CD4-positive, alpha-beta T cell (primary cell): Measurements from ENCODE around the gene OPN4. TPM values are rescaled to one million over a fixed set of nuclear protein-coding genes. Genes with fewer than 3 reads are reported as not detected.

Source experiments
- ATAC-seq: fragments of 200-7000 bp; cut with Tn5 transposase; one replicate; pipeline ENCODE4 v1.10.0; 2022; ENCODE audit warnings: mild to moderate bottlenecking; ENCODE audit not compliant: poor library complexity
- CTCF ChIA-PET: fragments of 350-600 bp; sonication (Branson Sonifier 250); formaldehyde crosslinking; loops from one replicate; lab custom pipeline; 2021; ENCODE audit warnings: antibody characterized with exemption, inconsistent platforms; lab: Charles Lee
- POLR2A ChIA-PET: fragments of 350-600 bp; sonication (Branson Sonifier 250); formaldehyde crosslinking; loops from one replicate; lab custom pipeline; 2021; ENCODE audit warnings: antibody characterized with exemption, inconsistent platforms; lab: Charles Lee
- DNase-seq, 14 experiments: peaks; one replicate each; pipeline ENCODE4 v3.0.0-alpha.2; 2013 to 2020; ENCODE audit warnings: mixed read lengths in 2 of 14
- H3K27ac ChIP-seq, 2 donors: one replicate each; pipeline versions ENCODE4 v1.5.1 to v1.7.0; 2013; ENCODE audit warnings: low read length in 2 of 2, low read depth in 1 of 2, mild to moderate bottlenecking in 1 of 2
- H3K27me3 ChIP-seq, 2 experiments: 1 replicate in 1 of 2; 2 replicates in 1 of 2; pipeline versions ENCODE4 v1.6.1 to v1.7.0; 2013; ENCODE audit warnings: low read length in 2 of 2, control low read depth in 1 of 2, mild to moderate bottlenecking in 1 of 2, moderate library complexity in 1 of 2; ENCODE audit not compliant: insufficient read depth in 2 of 2, control insufficient read depth in 1 of 2
- H3K36me3 ChIP-seq: one replicate; pipeline ENCODE4 v1.6.1; 2013; ENCODE audit warnings: low read length, control low read depth; ENCODE audit not compliant: insufficient read depth
- H3K4me1 ChIP-seq: one replicate; pipeline ENCODE4 v1.6.1; 2013; ENCODE audit warnings: low read length, control low read depth; ENCODE audit not compliant: insufficient read depth
- H3K4me3 ChIP-seq: one replicate; pipeline ENCODE4 v1.5.1; 2013; ENCODE audit warnings: mild to moderate bottlenecking, low read length, moderate library complexity
- H3K9me3 ChIP-seq, 2 experiments: 1 replicate in 1 of 2; 2 replicates in 1 of 2; pipeline versions ENCODE4 v1.6.1 to v1.7.0; 2013; ENCODE audit warnings: low read length in 2 of 2, mild to moderate bottlenecking in 2 of 2, control low read depth in 1 of 2, moderate library complexity in 1 of 2; ENCODE audit not compliant: control insufficient read depth in 1 of 2, insufficient read depth in 1 of 2
- H3K27ac Mint-ChIP-seq: one replicate; pipeline ENCODE4 v1.8.0; 2020; ENCODE audit warnings: mixed read lengths
- H3K27me3 Mint-ChIP-seq: one replicate; pipeline ENCODE4 v1.8.0; 2021; ENCODE audit warnings: mixed read lengths
- H3K36me3 Mint-ChIP-seq: one replicate; pipeline ENCODE4 v1.8.0; 2021; ENCODE audit warnings: low read depth, mixed read lengths
- H3K4me1 Mint-ChIP-seq: one replicate; pipeline ENCODE4 v1.8.0; 2021; ENCODE audit warnings: low read depth, mixed read lengths
- H3K4me3 Mint-ChIP-seq: one replicate; pipeline ENCODE4 v1.8.0; 2020; ENCODE audit warnings: mild to moderate bottlenecking, mixed read lengths
- H3K9me3 Mint-ChIP-seq: one replicate; pipeline ENCODE4 v1.8.0; 2020; ENCODE audit warnings: mixed read lengths
- CTCF ChIP-seq: fragments of 200-600 bp; IDR thresholded peaks from one replicate; pipeline ENCODE4 v1.8.0; 2022; ENCODE audit warnings: antibody characterized with exemption, mild to moderate bottlenecking
- intact Hi-C, 2 experiments: fragments of 100-400 bp; cut with DNase I in 1 of 2; cut with micrococcal nuclease in 1 of 2; formaldehyde crosslinking; loops; one replicate each; pipeline versions ENCODE4 v1.15.1 to v1.9.0; 2023 to 2025; cut with DNase I, micrococcal nuclease
- total RNA-seq, 174 experiments: library from RNA in 2 of 174; stranded (reverse) in 2 of 174; gene quantifications; one replicate each; pipeline ENCODE4 v1.2.3 and lab custom pipeline; 2021 to 2026

The OPN4 gene
- total RNA-seq, 2 experiments from 2014 or later, result not detected

DNA sequence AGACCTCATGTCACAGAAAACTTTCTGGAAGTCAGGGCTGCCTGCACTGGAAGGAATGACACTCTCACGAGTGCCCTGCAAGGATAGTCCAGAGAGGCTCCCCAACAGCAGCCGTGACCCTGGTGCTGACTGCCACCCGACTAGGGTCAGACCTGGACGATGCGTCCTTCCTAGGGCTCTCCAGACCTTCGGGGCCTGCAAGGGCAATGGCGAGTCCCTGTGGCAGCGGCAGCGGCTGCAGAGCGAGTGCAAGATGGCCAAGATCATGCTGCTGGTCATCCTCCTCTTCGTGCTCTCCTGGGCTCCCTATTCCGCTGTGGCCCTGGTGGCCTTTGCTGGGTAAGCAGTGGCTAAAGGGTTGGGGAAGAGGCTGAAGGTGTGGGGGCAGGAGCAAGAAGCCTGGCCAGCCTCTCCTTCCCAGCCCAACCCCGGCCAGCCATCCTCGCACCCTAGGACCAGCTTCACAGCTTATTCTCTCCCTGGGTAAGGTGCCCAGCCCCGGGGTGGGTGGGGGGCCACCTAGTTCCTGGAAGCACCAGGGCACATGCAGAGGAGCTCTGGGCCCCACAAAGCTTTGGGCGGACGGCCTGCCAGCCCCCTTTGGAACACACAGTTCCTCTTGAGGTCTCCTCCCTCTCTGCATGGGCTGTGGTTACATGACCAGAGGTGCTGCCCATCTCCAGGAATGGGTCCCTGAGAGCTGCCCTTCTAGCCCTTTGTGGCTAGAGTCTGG is 5.5 kb downstream of the OPN4 start:
- H3K4me3 ChIP-seq, result no peak overlapping the region
- H3K9me3 ChIP-seq, result no peaks in the 10 kb centered on the region
- no peaks in the 10 kb centered on the region for H3K27me3 ChIP-seq
- no peaks in the 10 kb centered on the region for H3K36me3 ChIP-seq
- no peak overlapping the region for H3K27ac ChIP-seq
- DNase-seq (no peak), ATAC-seq (no peak)
- Mint-ChIP-seq H3K27ac (no peak overlapping the region), H3K9me3 (no peaks in the 10 kb centered on the region), H3K36me3 (no peaks in the 10 kb centered on the region), H3K4me1 (no peaks in the 10 kb centered on the region), H3K27me3 (no peaks in the 10 kb centered on the region), H3K4me3 (no peak overlapping the region)
- H3K4me1 ChIP-seq, result no peaks in the 10 kb centered on the region
- intact Hi-C loops, result no loop called here
- ChIA-PET CTCF (no interaction called here), POLR2A (no interaction called here)
- no peak for TF ChIP-seq CTCF

DNA sequence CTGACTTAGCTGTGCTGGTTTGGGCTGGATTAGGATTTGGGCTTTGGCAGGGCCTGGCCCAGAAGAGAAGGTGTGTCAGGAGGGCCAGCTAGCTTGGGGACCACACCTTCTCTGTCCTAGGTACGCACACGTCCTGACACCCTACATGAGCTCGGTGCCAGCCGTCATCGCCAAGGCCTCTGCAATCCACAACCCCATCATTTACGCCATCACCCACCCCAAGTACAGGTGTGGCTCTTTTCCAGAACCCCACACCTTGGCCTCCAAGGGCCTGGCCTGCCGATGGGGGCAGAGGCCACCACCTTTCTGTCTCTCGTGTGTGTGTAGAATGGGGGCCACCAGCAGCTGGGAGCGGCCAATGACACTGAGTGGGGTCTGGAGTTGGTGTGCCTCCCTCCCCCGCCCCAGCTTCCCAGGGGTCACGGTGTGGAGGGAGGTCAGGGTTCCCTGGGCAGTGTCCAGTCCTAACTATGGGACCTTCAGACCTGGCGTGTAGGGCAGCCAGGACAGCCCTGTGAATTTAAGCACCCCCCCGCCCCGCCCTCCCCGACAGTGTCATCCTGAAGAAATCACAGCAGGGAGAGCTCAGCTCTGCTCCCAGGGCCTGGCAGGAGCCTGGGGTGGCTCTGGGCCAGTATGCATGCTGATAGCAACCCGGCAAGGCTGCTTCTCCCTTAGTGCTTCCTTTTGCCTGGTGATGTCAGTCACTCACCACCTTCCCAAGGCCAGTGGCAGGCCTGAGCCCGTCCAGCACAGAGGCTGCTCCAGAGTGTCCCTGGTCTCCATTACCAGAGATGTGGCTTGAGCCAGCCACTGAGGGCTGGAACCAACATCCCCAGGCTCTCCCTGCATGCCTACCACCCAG is 7.0 kb downstream of the OPN4 start:
- CTCF ChIA-PET, result no interaction called here
- Mint-ChIP-seq H3K4me1 (no peaks in the 10 kb centered on the region), H3K9me3 (no peaks in the 10 kb centered on the region), H3K27me3 (no peaks in the 10 kb centered on the region), H3K36me3 (no peaks in the 10 kb centered on the region), H3K4me3 (no peak overlapping the region), H3K27ac (no peak overlapping the region)
- H3K27ac ChIP-seq, result no peak overlapping the region
- intact Hi-C loops, result no loop called here
- H3K4me1 ChIP-seq, result no peaks in the 10 kb centered on the region
- DNase-seq (no peak), ATAC-seq (no peak)
- no peak for TF ChIP-seq CTCF
- POLR2A ChIA-PET, result no interaction called here
- H3K36me3 ChIP-seq, result no peaks in the 10 kb centered on the region
- no peaks in the 10 kb centered on the region for H3K9me3 ChIP-seq
- H3K27me3 ChIP-seq, result no peaks in the 10 kb centered on the region
- no peak overlapping the region for H3K4me3 ChIP-seq

DNA sequence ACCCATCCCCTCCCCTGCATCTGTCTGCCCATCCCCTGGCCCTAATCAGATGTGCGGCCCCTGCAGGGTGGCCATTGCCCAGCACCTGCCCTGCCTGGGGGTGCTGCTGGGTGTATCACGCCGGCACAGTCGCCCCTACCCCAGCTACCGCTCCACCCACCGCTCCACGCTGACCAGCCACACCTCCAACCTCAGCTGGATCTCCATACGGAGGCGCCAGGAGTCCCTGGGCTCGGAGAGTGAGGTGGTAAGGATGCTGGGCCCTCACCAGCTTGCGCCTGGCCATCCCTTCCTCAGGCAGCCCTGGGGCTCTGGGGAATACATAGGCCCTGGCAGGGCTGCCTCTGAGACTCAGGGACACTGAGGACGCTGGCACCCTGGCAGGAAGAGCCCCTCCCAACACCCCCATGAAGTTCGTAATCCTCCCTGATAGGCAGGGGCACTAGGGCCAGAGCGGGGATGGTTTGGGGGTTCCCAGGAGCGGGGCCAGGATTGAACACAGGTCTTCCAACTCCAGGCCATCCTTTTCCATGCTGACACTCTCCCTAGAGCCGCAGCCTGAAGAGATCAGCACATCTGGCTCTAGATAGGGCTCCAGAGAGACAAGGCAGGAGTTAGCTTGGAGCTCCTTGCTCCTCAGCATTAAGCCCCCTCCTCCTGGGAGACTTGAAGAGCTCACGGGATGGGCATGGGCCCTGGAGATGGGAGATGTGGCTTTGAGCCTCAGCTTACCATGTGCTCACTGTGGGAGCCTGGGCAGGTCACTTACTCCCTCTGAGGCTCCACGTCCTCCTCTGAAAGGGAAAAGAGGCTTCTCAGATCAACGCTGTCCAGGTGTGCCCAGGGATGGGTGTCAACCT is 8.1 kb downstream of the OPN4 start:
- H3K27ac Mint-ChIP-seq, result no peak overlapping the region
- intact Hi-C loops, result no loop called here
- no peaks in the 10 kb centered on the region for H3K36me3 Mint-ChIP-seq
- Histone ChIP-seq H3K4me1 (no peaks in the 10 kb centered on the region), H3K36me3 (no peaks in the 10 kb centered on the region), H3K27me3 (no peaks in the 10 kb centered on the region), H3K4me3 (no peak overlapping the region), H3K9me3 (no peaks in the 10 kb centered on the region), H3K27ac (no peak overlapping the region)
- ATAC-seq, result no peak
- no peaks in the 10 kb centered on the region for H3K27me3 Mint-ChIP-seq
- no peak overlapping the region for H3K4me3 Mint-ChIP-seq
- no peak for DNase-seq
- TF ChIP-seq CTCF, result no peak
- ChIA-PET POLR2A (no interaction called here), CTCF (no interaction called here)
- H3K9me3 Mint-ChIP-seq, result no peaks in the 10 kb centered on the region
- H3K4me1 Mint-ChIP-seq, result no peaks in the 10 kb centered on the region
